WTC11 (cell line): ENCODE measurements around the gene KIF2C. TPM values are rescaled to one million over a fixed set of nuclear protein-coding genes. Genes with fewer than 3 reads are reported as not detected.

Experiments used
- ATAC-seq: fragments of 200-7000 bp; cut with Tn5 transposase; 2 replicates; pipeline ENCODE4 v1.10.0; 2021; ENCODE audit warnings: mild to moderate bottlenecking, moderate library complexity
- CTCF ChIA-PET: fragments of 300-600 bp; sonication (Branson Sonifier 250); formaldehyde crosslinking; loops from one replicate; lab custom pipeline; 2021; ENCODE audit warnings: antibody characterized with exemption; lab: Charles Lee
- POLR2A ChIA-PET: fragments of 350-600 bp; sonication (Branson Sonifier 250); formaldehyde crosslinking; loops from one replicate; lab custom pipeline; 2021; ENCODE audit warnings: antibody characterized with exemption; lab: Charles Lee
- DNase-seq: peaks from one replicate; pipeline ENCODE4 v3.0.0; 2021; ENCODE audit warnings: low spot score
- H3K27ac Mint-ChIP-seq: 2 replicates; pipeline ENCODE4 v1.8.0; 2021; ENCODE audit warnings: mixed read lengths
- H3K27me3 Mint-ChIP-seq: 2 replicates; pipeline ENCODE4 v1.8.0; 2021; ENCODE audit warnings: low read depth, mild to moderate bottlenecking, moderate library complexity, mixed read lengths
- H3K36me3 Mint-ChIP-seq: 2 replicates; pipeline ENCODE4 v1.8.0; 2021; ENCODE audit warnings: mixed read lengths
- H3K4me1 Mint-ChIP-seq: 2 replicates; pipeline ENCODE4 v1.8.0; 2022; ENCODE audit warnings: mixed read lengths
- H3K4me3 Mint-ChIP-seq: 2 replicates; pipeline ENCODE4 v1.8.0; 2021; ENCODE audit warnings: mild to moderate bottlenecking, moderate library complexity, mixed read lengths
- H3K9me3 Mint-ChIP-seq: 2 replicates; pipeline ENCODE4 v1.8.0; 2021; ENCODE audit warnings: mixed read lengths
- CBFB ChIP-seq: sonication (generic); formaldehyde crosslinking; IDR thresholded peaks from 2 replicates; pipeline ENCODE4 v1.8.1; 2022; ENCODE audit warnings: mild to moderate bottlenecking, low read depth, missing genetic modification reagents
- ESRRA ChIP-seq: sonication (generic); formaldehyde crosslinking; IDR thresholded peaks from 2 replicates; pipeline ENCODE4 v1.8.1; 2022; ENCODE audit warnings: mild to moderate bottlenecking, missing genetic modification reagents, borderline replicate concordance
- ETV6 ChIP-seq: sonication (generic); formaldehyde crosslinking; IDR thresholded peaks from 2 replicates; pipeline ENCODE4 v1.8.1; 2022; ENCODE audit warnings: mild to moderate bottlenecking, missing genetic modification reagents
- FOXK1 ChIP-seq: sonication (generic); formaldehyde crosslinking; IDR thresholded peaks from 2 replicates; pipeline ENCODE4 v1.8.0; 2022; ENCODE audit warnings: mild to moderate bottlenecking, moderate library complexity, missing genetic modification reagents
- FOXP1 ChIP-seq: sonication (generic); formaldehyde crosslinking; IDR thresholded peaks from 2 replicates; pipeline ENCODE4 v1.8.0; 2022; ENCODE audit warnings: missing genetic modification reagents, mild to moderate bottlenecking, moderate library complexity, borderline replicate concordance
- GABPB1 ChIP-seq: sonication (generic); formaldehyde crosslinking; IDR thresholded peaks from 2 replicates; pipeline ENCODE4 v1.8.1; 2023; ENCODE audit warnings: mild to moderate bottlenecking, missing genetic modification reagents
- JAZF1 ChIP-seq: fragments of 250-450 bp; sonication (Bioruptor Pico); IDR thresholded peaks from 2 replicates; pipeline ENCODE4 v1.9.0; 2021; ENCODE audit warnings: moderate library complexity, mild to moderate bottlenecking, inconsistent platforms
- MYBL2 ChIP-seq: sonication (generic); formaldehyde crosslinking; IDR thresholded peaks from 2 replicates; pipeline ENCODE4 v1.8.1; 2023; ENCODE audit warnings: mild to moderate bottlenecking, moderate library complexity, missing genetic modification reagents
- NFATC4 ChIP-seq: fragments of 250-450 bp; sonication (Bioruptor Pico); IDR thresholded peaks from 2 replicates; pipeline ENCODE4 v1.9.0; 2021; ENCODE audit warnings: mild to moderate bottlenecking
- NFE2L1 ChIP-seq: sonication (generic); formaldehyde crosslinking; IDR thresholded peaks from 2 replicates; pipeline ENCODE4 v1.8.1; 2023; ENCODE audit warnings: missing genetic modification reagents
- NR3C1 ChIP-seq: sonication (generic); formaldehyde crosslinking; conservative IDR thresholded peaks from 2 replicates; pipeline ENCODE4 v1.8.1; 2023; ENCODE audit warnings: low read depth, mild to moderate bottlenecking, missing genetic modification reagents
- RELA ChIP-seq: sonication (generic); formaldehyde crosslinking; IDR thresholded peaks from 2 replicates; pipeline ENCODE4 v1.8.1; 2022; ENCODE audit warnings: missing genetic modification reagents, mild to moderate bottlenecking, borderline replicate concordance
- SMAD4 ChIP-seq: sonication (generic); formaldehyde crosslinking; IDR thresholded peaks from 2 replicates; pipeline ENCODE4 v1.8.0; 2022; ENCODE audit warnings: mild to moderate bottlenecking, missing genetic modification reagents
- TP53 ChIP-seq: sonication (generic); formaldehyde crosslinking; IDR thresholded peaks from 2 replicates; pipeline ENCODE4 v1.8.1; 2023; ENCODE audit warnings: mild to moderate bottlenecking, missing genetic modification reagents
- ZBTB21 ChIP-seq: sonication (generic); formaldehyde crosslinking; IDR thresholded peaks from 2 replicates; pipeline ENCODE4 v1.8.1; 2023; ENCODE audit warnings: mild to moderate bottlenecking, missing genetic modification reagents, borderline replicate concordance
- ZNF121 ChIP-seq: sonication (generic); formaldehyde crosslinking; IDR thresholded peaks from 2 replicates; pipeline ENCODE4 v1.8.0; 2023; ENCODE audit warnings: missing genetic modification reagents
- ZNF219 ChIP-seq: sonication (generic); formaldehyde crosslinking; IDR thresholded peaks from 2 replicates; pipeline ENCODE4 v1.8.0; 2023; ENCODE audit warnings: missing genetic modification reagents, mild to moderate bottlenecking, borderline replicate concordance
- total RNA-seq: library from RNA; stranded (reverse); gene quantifications from 3 replicates; pipeline ENCODE4 v1.2.3, GENCODE V29; 2021
- TF ChIP-seq, protein P1 (sequence below): sonication (generic); formaldehyde crosslinking; conservative IDR thresholded peaks from 2 replicates; pipeline ENCODE4 v1.8.1; 2023; ENCODE audit warnings: mild to moderate bottlenecking, low read depth, missing genetic modification reagents, moderate library complexity
- TF ChIP-seq, protein P2 (sequence below): fragments of 200-600 bp; IDR thresholded peaks from 2 replicates; pipeline ENCODE4 v1.8.0; 2022; ENCODE audit warnings: antibody characterized with exemption
- TF ChIP-seq, protein P3 (sequence below): sonication (generic); formaldehyde crosslinking; IDR thresholded peaks from 2 replicates; pipeline ENCODE4 v1.8.1; 2022; ENCODE audit warnings: low read depth, mild to moderate bottlenecking, moderate library complexity, missing genetic modification reagents, borderline replicate concordance
- TF ChIP-seq, protein P4 (sequence below): sonication (generic); formaldehyde crosslinking; IDR thresholded peaks from 2 replicates; pipeline ENCODE4 v1.8.1; 2022; ENCODE audit warnings: missing genetic modification reagents, borderline replicate concordance
- TF ChIP-seq, protein P5 (sequence below): fragments of 250-450 bp; sonication (Bioruptor Pico); IDR thresholded peaks from 2 replicates; pipeline ENCODE4 v1.8.0; 2021; ENCODE audit warnings: mild to moderate bottlenecking
- TF ChIP-seq, protein P6 (sequence below): sonication (generic); formaldehyde crosslinking; IDR thresholded peaks from 2 replicates; pipeline ENCODE4 v1.8.1; 2022; ENCODE audit warnings: mild to moderate bottlenecking, moderate library complexity, missing genetic modification reagents
- TF ChIP-seq, protein P7 (sequence below): sonication (generic); formaldehyde crosslinking; IDR thresholded peaks from 2 replicates; pipeline ENCODE4 v1.8.1; 2023; ENCODE audit warnings: mild to moderate bottlenecking, missing genetic modification reagents

The KIF2C gene
- total RNA-seq, 1 experiment from 2014 or later: 93.8 TPM

DNA sequence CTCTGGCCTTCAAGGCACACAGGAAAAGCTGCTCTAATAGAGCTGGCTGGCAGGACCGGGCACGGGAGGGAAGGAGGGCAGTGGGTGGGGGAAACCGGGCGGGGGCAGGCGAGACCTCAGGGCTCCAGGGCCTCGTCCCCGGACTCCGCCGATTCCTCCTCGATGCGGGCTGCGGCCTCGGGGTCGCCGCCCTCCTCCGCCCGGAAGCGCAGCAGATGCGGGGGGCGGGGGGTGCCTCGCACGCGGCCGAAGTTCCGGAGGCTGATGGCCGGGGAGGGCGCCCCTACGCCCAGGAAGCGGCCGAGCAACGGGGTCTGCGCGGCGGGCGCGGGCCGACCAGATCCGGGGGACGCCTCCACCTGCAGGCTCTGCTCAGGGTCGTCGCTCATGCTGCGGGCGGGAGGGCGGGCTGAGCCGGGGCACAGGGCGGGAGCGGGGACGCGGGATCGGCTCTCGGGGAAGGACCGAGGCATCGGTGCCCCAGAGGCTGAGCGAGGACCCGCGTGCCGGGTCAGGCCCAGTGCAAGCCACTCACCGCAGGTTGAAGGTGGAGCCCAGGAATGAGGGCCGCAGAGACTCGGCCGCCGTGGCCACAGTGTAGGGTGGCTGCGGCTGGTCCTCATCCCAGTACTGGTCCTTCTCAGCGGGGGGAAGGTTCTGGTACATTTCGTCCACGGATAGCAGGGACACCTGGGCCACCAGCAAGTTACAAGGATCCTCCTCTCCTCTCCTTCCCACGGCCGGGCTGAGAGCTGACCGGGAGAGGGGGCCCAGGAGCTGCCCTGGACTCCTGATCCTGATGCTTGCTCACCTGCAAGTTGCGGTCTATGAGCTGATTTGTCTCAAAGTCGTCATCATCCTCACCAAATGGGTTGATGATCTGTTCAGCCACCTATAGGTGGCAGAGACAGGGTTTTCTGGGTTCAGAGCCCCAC, 44.7 kb downstream of the KIF2C start:
- no peak overlapping the region for H3K27ac Mint-ChIP-seq
- TF ChIP-seq RELA (CRISPR knock-in tag) (peak; percentile 67; the same call in 1 of the 2 replicates), NFATC4 (CRISPR knock-in tag) (no peak), GABPB1 (CRISPR knock-in tag) (0 out of 2 replicates have a peak, but pooled peaks have one; percentile 55), FOXK1 (CRISPR knock-in tag) (0 out of 2 replicates have a peak, but pooled peaks have one; percentile 51), SMAD4 (CRISPR knock-in tag) (no peak), ZNF219 (0 out of 2 replicates have a peak, but pooled peaks have one; percentile 40), NR3C1 (CRISPR knock-in tag) (peak; percentile 83; the same call in 1 of the 2 replicates), FOXP1 (peak; percentile 85; the same call in 1 of the 2 replicates), CBFB (CRISPR knock-in tag) (peak; percentile 94; the same call in 1 of the 2 replicates), TP53 (CRISPR knock-in tag) (peak; percentile 71; the same call in 1 of the 2 replicates), JAZF1 (CRISPR knock-in tag) (no peak), NFE2L1 (0 out of 2 replicates have a peak, but pooled peaks have one; percentile 32), ZNF121 (0 out of 2 replicates have a peak, but pooled peaks have one; percentile 11), MYBL2 (CRISPR knock-in tag) (peak; percentile 84), ZBTB21 (CRISPR knock-in tag) (peak; percentile 64; the same call in 1 of the 2 replicates), ETV6 (0 out of 2 replicates have a peak, but pooled peaks have one; percentile 44), ESRRA (CRISPR knock-in tag) (peak; percentile 61; the same call in 1 of the 2 replicates)
- TF ChIP-seq, protein P1, sequence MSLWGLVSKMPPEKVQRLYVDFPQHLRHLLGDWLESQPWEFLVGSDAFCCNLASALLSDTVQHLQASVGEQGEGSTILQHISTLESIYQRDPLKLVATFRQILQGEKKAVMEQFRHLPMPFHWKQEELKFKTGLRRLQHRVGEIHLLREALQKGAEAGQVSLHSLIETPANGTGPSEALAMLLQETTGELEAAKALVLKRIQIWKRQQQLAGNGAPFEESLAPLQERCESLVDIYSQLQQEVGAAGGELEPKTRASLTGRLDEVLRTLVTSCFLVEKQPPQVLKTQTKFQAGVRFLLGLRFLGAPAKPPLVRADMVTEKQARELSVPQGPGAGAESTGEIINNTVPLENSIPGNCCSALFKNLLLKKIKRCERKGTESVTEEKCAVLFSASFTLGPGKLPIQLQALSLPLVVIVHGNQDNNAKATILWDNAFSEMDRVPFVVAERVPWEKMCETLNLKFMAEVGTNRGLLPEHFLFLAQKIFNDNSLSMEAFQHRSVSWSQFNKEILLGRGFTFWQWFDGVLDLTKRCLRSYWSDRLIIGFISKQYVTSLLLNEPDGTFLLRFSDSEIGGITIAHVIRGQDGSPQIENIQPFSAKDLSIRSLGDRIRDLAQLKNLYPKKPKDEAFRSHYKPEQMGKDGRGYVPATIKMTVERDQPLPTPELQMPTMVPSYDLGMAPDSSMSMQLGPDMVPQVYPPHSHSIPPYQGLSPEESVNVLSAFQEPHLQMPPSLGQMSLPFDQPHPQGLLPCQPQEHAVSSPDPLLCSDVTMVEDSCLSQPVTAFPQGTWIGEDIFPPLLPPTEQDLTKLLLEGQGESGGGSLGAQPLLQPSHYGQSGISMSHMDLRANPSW (CRISPR knock-in tag): 0 out of 2 replicates have a peak, but pooled peaks have one; percentile 66
- TF ChIP-seq, protein P2, sequence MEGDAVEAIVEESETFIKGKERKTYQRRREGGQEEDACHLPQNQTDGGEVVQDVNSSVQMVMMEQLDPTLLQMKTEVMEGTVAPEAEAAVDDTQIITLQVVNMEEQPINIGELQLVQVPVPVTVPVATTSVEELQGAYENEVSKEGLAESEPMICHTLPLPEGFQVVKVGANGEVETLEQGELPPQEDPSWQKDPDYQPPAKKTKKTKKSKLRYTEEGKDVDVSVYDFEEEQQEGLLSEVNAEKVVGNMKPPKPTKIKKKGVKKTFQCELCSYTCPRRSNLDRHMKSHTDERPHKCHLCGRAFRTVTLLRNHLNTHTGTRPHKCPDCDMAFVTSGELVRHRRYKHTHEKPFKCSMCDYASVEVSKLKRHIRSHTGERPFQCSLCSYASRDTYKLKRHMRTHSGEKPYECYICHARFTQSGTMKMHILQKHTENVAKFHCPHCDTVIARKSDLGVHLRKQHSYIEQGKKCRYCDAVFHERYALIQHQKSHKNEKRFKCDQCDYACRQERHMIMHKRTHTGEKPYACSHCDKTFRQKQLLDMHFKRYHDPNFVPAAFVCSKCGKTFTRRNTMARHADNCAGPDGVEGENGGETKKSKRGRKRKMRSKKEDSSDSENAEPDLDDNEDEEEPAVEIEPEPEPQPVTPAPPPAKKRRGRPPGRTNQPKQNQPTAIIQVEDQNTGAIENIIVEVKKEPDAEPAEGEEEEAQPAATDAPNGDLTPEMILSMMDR: 0 out of 2 replicates have a peak, but pooled peaks have one; percentile 16
- TF ChIP-seq, protein P3, sequence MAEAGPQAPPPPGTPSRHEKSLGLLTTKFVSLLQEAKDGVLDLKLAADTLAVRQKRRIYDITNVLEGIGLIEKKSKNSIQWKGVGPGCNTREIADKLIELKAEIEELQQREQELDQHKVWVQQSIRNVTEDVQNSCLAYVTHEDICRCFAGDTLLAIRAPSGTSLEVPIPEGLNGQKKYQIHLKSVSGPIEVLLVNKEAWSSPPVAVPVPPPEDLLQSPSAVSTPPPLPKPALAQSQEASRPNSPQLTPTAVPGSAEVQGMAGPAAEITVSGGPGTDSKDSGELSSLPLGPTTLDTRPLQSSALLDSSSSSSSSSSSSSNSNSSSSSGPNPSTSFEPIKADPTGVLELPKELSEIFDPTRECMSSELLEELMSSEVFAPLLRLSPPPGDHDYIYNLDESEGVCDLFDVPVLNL (CRISPR knock-in tag): no peak
- TF ChIP-seq, protein P4, sequence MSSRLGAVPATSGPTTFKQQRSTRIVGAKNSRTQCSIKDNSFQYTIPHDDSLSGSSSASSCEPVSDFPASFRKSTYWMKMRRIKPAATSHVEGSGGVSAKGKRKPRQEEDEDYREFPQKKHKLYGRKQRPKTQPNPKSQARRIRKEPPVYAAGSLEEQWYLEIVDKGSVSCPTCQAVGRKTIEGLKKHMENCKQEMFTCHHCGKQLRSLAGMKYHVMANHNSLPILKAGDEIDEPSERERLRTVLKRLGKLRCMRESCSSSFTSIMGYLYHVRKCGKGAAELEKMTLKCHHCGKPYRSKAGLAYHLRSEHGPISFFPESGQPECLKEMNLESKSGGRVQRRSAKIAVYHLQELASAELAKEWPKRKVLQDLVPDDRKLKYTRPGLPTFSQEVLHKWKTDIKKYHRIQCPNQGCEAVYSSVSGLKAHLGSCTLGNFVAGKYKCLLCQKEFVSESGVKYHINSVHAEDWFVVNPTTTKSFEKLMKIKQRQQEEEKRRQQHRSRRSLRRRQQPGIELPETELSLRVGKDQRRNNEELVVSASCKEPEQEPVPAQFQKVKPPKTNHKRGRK: no peak
- TF ChIP-seq, protein P5, sequence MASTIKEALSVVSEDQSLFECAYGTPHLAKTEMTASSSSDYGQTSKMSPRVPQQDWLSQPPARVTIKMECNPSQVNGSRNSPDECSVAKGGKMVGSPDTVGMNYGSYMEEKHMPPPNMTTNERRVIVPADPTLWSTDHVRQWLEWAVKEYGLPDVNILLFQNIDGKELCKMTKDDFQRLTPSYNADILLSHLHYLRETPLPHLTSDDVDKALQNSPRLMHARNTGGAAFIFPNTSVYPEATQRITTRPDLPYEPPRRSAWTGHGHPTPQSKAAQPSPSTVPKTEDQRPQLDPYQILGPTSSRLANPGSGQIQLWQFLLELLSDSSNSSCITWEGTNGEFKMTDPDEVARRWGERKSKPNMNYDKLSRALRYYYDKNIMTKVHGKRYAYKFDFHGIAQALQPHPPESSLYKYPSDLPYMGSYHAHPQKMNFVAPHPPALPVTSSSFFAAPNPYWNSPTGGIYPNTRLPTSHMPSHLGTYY (CRISPR knock-in tag): no peak
- TF ChIP-seq, protein P6, sequence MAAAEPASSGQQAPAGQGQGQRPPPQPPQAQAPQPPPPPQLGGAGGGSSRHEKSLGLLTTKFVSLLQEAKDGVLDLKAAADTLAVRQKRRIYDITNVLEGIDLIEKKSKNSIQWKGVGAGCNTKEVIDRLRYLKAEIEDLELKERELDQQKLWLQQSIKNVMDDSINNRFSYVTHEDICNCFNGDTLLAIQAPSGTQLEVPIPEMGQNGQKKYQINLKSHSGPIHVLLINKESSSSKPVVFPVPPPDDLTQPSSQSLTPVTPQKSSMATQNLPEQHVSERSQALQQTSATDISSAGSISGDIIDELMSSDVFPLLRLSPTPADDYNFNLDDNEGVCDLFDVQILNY: 0 out of 2 replicates have a peak, but pooled peaks have one; percentile 14
- TF ChIP-seq, protein P7, sequence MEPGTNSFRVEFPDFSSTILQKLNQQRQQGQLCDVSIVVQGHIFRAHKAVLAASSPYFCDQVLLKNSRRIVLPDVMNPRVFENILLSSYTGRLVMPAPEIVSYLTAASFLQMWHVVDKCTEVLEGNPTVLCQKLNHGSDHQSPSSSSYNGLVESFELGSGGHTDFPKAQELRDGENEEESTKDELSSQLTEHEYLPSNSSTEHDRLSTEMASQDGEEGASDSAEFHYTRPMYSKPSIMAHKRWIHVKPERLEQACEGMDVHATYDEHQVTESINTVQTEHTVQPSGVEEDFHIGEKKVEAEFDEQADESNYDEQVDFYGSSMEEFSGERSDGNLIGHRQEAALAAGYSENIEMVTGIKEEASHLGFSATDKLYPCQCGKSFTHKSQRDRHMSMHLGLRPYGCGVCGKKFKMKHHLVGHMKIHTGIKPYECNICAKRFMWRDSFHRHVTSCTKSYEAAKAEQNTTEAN (CRISPR knock-in tag): peak; percentile 77; the same call in 1 of the 2 replicates

More for the DNA sequence above, 44.7 kb downstream of the KIF2C start:
- Mint-ChIP-seq H3K4me1 (peaks cover 28% of the 10 kb centered on the region), H3K27me3 (peaks cover 12% of the 10 kb centered on the region), H3K9me3 (no peaks in the 10 kb centered on the region), H3K36me3 (peaks cover 12% of the 10 kb centered on the region), H3K4me3 (peak overlapping the region; percentile 62)
- DNase-seq (peak; percentile 64), ATAC-seq (peak; percentile 19)
- ChIA-PET POLR2A (interaction anchor here (0.6 to 2.7 kb wide), 10 partner anchors 9 to 845 kb away, joined by 3 to 19 read pairs (median 4); partner anchors contain the start of genes EIF2B3, PLK3 and RPS8), CTCF (interaction anchor here (0.6 to 3.3 kb wide), 21 partner anchors 9 to 228 kb away, joined by 3 to 21 read pairs (median 3); partner anchors contain the start of genes BTBD19, DYNLT4, HECTD3 and PLK3)
